Tibial artery (tissue), 4 donors: ENCODE data around the gene PAXIP1.

Experiments used
- DNase-seq, 2 donors: peaks; one replicate each; pipeline ENCODE4 v3.0.0-alpha.2; 2019
- H3K27ac ChIP-seq, 2 donors: fragments of 200-600 bp; sonication (generic) in 1 of 2; 1 replicate in 1 of 2; 2 replicates in 1 of 2; pipeline ENCODE4 v1.5.1; 2018 to 2019; ENCODE audit warnings: mild to moderate bottlenecking in 1 of 2
- H3K27me3 ChIP-seq, 2 donors: fragments of 200-600 bp; sonication (generic) in 1 of 2; one replicate each; pipeline versions ENCODE4 v1.5.1 to v1.6.0; 2016 to 2019
- H3K36me3 ChIP-seq, 3 donors: fragments of 200-600 bp; sonication (generic) in 2 of 3; one replicate each; pipeline ENCODE4 v1.5.1; 2016 to 2019; ENCODE audit warnings: mild to moderate bottlenecking in 2 of 3
- H3K4me1 ChIP-seq, 4 donors: fragments of 200-600 bp; sonication (generic) in 2 of 4; 1 replicate in 3 of 4; 2 replicates in 1 of 4; pipeline ENCODE4 v1.5.1; 2016 to 2019
- H3K4me3 ChIP-seq, 2 donors: fragments of 200-600 bp; sonication (generic) in 1 of 2; 1 replicate in 1 of 2; 2 replicates in 1 of 2; pipeline ENCODE4 v1.5.1; 2018 to 2019; ENCODE audit warnings: mild to moderate bottlenecking in 2 of 2
- H3K9me3 ChIP-seq, 3 donors: fragments of 200-600 bp; sonication (generic) in 1 of 3; one replicate each; pipeline ENCODE4 v1.5.1; 2016 to 2019
- intact Hi-C: fragments of 100-400 bp; cut with DNase I; formaldehyde crosslinking; loops from one replicate; pipeline ENCODE4 v1.15.0; 2023; ENCODE audit warnings: low total_unique reads
- TF ChIP-seq, protein P1 (sequence below), 2 experiments: fragments of 200-600 bp in 1 of 2; fragments of 450-650 bp in 1 of 2; IDR thresholded peaks; one replicate each; pipeline ENCODE4 v1.5.1; 2017 to 2019; ENCODE audit warnings: antibody characterized with exemption in 2 of 2, mild to moderate bottlenecking in 1 of 2, moderate library complexity in 1 of 2

Gene PAXIP1

DNA sequence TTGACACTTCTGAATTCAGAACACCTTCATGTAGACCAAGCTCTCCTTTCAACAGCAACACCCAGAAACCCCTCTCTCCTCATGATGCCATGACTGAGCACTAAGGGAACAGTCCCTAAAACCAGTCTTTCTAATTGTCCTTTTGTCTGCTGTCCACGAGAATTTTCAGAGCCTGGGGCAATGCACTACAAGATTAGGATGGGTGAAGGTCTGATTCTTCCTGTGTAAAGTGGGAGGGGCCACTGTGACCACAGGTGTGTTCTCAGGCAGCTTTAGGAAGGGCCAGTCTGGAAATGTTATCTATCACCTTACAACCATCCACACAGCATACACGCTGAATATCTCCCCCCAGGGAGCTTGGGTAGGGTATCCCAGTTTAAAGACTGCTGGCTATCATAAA is 7.9 kb downstream of the PAXIP1 start:
- Histone ChIP-seq H3K9me3 (no peaks in the 10 kb centered on the region), H3K27ac (no peak overlapping the region), H3K36me3 (peaks cover 25 to 53% (median 27%) of the 10 kb centered on the region in 3 donors), H3K4me1 (no peaks in the 10 kb centered on the region), H3K4me3 (no peak overlapping the region), H3K27me3 (no peaks in the 10 kb centered on the region)
- intact Hi-C loops, result no loop called here
- TF ChIP-seq, protein P1, sequence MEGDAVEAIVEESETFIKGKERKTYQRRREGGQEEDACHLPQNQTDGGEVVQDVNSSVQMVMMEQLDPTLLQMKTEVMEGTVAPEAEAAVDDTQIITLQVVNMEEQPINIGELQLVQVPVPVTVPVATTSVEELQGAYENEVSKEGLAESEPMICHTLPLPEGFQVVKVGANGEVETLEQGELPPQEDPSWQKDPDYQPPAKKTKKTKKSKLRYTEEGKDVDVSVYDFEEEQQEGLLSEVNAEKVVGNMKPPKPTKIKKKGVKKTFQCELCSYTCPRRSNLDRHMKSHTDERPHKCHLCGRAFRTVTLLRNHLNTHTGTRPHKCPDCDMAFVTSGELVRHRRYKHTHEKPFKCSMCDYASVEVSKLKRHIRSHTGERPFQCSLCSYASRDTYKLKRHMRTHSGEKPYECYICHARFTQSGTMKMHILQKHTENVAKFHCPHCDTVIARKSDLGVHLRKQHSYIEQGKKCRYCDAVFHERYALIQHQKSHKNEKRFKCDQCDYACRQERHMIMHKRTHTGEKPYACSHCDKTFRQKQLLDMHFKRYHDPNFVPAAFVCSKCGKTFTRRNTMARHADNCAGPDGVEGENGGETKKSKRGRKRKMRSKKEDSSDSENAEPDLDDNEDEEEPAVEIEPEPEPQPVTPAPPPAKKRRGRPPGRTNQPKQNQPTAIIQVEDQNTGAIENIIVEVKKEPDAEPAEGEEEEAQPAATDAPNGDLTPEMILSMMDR (IDR thresholded peaks at IDR 0.05), result no peak
- no peak for DNase-seq

DNA sequence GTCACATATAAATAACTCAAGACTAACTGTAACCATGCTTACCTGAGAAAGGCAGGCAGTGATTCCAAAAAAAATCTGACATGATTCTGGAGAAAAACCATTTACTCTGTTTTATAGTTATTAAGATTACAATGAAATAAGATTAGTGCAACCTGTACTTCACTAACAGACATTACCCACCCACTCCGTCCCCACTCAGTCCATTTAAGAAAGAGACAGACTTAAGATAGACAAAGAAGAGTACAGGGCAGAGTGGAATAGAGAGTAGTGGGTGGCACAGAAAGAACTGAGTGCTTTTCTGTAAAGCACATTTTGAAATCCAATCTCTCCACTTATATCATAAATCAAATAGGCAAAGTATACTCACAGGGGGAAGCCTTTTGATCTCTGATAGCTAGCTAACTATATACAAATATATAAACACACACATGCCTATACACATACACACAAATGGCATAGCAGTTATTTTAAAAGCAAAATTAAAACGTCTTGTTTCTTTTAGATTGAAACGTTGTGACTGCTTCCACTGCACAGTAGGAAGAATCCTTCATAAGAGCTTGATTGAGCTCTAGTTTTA is 11.9 kb downstream of the PAXIP1 start:
- TF ChIP-seq, protein P1 (IDR thresholded peaks at IDR 0.05), result no peak

DNA sequence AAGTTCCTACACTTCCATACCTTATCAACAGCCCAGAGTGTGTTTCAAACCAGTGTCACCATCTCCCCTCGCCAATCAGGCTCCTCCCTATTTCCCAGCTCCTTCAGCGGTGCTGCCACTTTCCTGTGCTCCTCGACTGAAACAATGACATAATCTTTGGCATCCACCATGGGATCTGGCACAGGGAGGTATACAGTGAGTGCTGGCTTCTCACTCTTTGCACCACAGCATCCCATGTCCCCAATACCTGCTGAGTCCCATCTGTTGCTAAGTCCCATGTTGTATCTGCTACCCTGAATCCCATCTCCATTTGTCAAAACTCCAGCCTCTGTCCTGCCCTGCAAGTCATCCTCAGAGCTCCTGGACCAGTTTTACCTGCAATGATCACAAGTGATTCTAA is 15.4 kb downstream of the PAXIP1 start:
- Histone ChIP-seq H3K9me3 (no peaks in the 10 kb centered on the region), H3K27ac (no peak overlapping the region), H3K4me1 (peaks cover 0 to 4% (median 0%) of the 10 kb centered on the region in 4 donors), H3K4me3 (no peak overlapping the region), H3K27me3 (no peaks in the 10 kb centered on the region), H3K36me3 (peaks cover 0 to 14% (median 11%) of the 10 kb centered on the region in 3 donors)
- DNase-seq, result no peak
- TF ChIP-seq, protein P1 (IDR thresholded peaks at IDR 0.05), result no peak
- intact Hi-C loops, result no loop called here

More for the DNA sequence above, 11.9 kb downstream of the PAXIP1 start:
- Histone ChIP-seq H3K4me1 (no peaks in the 10 kb centered on the region), H3K4me3 (no peak overlapping the region), H3K36me3 (peaks cover 7 to 34% (median 10%) of the 10 kb centered on the region in 3 donors), H3K27ac (no peak overlapping the region), H3K9me3 (no peaks in the 10 kb centered on the region), H3K27me3 (no peaks in the 10 kb centered on the region)
- no peak for DNase-seq
- intact Hi-C loops, result no loop called here

DNA sequence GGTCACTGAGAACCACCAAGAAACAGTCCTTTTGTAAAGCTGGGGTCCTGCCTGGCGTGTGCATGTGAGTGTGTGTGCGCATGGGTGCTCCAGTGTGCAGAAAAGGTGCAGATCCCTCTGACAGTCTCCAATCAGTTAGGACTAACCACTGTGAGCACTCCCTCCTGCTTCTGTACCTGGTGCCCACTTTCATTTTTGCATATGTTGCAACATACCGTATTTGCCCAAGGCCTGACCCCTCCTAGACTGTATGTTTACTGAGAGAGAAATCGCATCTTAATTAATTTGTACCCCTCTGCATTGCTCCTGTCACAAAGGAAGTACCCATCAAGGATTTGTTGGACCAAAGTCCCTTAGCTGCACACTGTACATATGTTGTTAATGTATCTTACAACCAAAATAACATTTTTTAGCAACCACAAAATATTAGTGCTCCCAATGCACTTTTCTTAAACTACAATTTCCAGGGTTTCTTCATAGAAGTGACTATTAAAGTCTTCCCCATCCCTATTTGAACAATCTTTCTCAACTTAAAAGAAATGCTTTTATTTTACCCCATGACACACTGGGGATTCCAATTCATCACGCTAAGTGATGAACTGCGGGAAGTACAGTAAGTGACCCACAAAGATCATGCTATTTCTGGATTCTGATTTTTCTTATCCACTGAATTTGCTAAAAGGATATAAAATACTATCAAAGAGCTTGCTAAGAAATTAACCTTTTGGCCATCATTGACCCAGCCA is 16.6 kb downstream of the PAXIP1 start:
- DNase-seq, result no peak
- Histone ChIP-seq H3K27ac (no peak overlapping the region), H3K4me3 (no peak overlapping the region), H3K36me3 (peaks cover 4 to 9% (median 5%) of the 10 kb centered on the region in 3 donors), H3K27me3 (no peaks in the 10 kb centered on the region), H3K9me3 (no peaks in the 10 kb centered on the region), H3K4me1 (peaks cover 0 to 4% (median 0%) of the 10 kb centered on the region in 4 donors)
- TF ChIP-seq, protein P1 (IDR thresholded peaks at IDR 0.05), result no peak
- intact Hi-C loops, result no loop called here

DNA sequence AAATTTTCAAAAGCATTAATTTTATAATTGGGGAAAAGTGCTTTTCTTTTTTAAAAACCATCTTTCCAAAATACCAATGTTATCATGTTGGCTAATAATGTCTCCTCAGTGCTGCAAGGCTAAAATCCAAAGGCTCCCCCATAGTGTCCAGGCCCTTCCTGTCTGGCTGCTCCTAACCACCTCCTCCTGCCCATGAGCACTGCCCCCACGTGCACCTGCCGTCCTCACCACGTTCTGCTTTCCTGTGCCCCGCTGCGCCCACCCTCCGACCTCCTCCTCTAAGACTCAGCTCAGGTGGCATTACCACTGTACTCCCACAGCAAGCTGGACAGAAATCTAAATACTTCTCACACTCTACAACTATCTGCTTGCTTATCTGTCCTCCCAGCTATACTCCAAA is 17.7 kb downstream of the PAXIP1 start:
- Histone ChIP-seq H3K36me3 (peaks cover 5 to 16% (median 10%) of the 10 kb centered on the region in 3 donors), H3K4me1 (peaks cover 0 to 4% (median 0%) of the 10 kb centered on the region in 4 donors), H3K9me3 (no peaks in the 10 kb centered on the region), H3K4me3 (no peak overlapping the region), H3K27me3 (no peaks in the 10 kb centered on the region), H3K27ac (no peak overlapping the region)
- no peak for DNase-seq
- intact Hi-C loops, result no loop called here
- TF ChIP-seq, protein P1 (IDR thresholded peaks at IDR 0.05), result no peak
